ENCODE data around the gene COL9A1. TPM values are rescaled to one million over a fixed set of nuclear protein-coding genes. Genes with fewer than 3 reads are reported as not detected.

The COL9A1 gene
- total RNA-seq, 1 experiment from 2014 or later = 7.8 TPM

- Histone ChIP-seq H3K23ac (ENCODE audit: insufficient read length, low read depth, low read length) (no peak overlapping the region), H3K79me1 (ENCODE audit: insufficient read depth, low read depth, low read length, poor library complexity, severe bottlenecking) (no peaks in the 10 kb centered on the region), H3K27ac (ENCODE audit: insufficient read length, low read depth, low read length) (no peak overlapping the region), H3K18ac (ENCODE audit: insufficient read length, low read depth, low read length) (no peak overlapping the region), H3K14ac (ENCODE audit: insufficient read depth, low read length) (no peak overlapping the region), H2AK5ac (ENCODE audit: insufficient read length, low read length) (no peak overlapping the region), H4K91ac (ENCODE audit: insufficient read length, low read depth, low read length) (no peak overlapping the region), H3K56ac (ENCODE audit: insufficient read length, low read depth, low read length) (no peak overlapping the region), H3K4ac (ENCODE audit: low read depth, low read length) (no peak overlapping the region), H3K79me2 (ENCODE audit: insufficient read depth, low read length) (no peaks in the 10 kb centered on the region), H3K27me3 (ENCODE audit: insufficient read depth, low read length) (no peaks in the 10 kb centered on the region), H3K9me3 (ENCODE audit: control insufficient read depth, low read depth, low read length) (no peaks in the 10 kb centered on the region), H2BK20ac (ENCODE audit: low read depth, low read length, poor library complexity, severe bottlenecking) (no peak overlapping the region), H2BK15ac (ENCODE audit: low read depth, low read length) (no peak overlapping the region), H2BK12ac (ENCODE audit: insufficient read length, low read depth, low read length) (no peak overlapping the region), H2AFZ (ENCODE audit: low read length) (no peak overlapping the region), H4K8ac (replicated peaks; ENCODE audit: insufficient read length, low read depth, low read length) (no peak overlapping the region), H3K23me2 (ENCODE audit: insufficient read length, low read depth, low read length, poor library complexity, severe bottlenecking) (no peaks in the 10 kb centered on the region), H3K9ac (ENCODE audit: extremely low read depth, insufficient read length, low read length) (no peak overlapping the region), H3K4me1 (ENCODE audit: insufficient read depth, low read length) (no peaks in the 10 kb centered on the region), H4K20me1 (ENCODE audit: control insufficient read depth, insufficient read depth, insufficient read length) (no peaks in the 10 kb centered on the region), H2BK120ac (ENCODE audit: low read depth, low read length, poor library complexity, severe bottlenecking) (no peak overlapping the region), H4K5ac (ENCODE audit: insufficient read length, low read depth, low read length) (no peak overlapping the region), H2BK5ac (ENCODE audit: insufficient read length, low read length) (no peak overlapping the region), H3T11ph (ENCODE audit: low read length) (no peak overlapping the region), H3K4me2 (ENCODE audit: insufficient read depth, insufficient read length, low read length) (no peak overlapping the region)
- Mint-ChIP-seq H3K4me1 (peaks cover 5 to 7% of the 10 kb centered on the region in 2 experiments), H3K4me3 (no peak overlapping the region), H3K36me3 (ENCODE audit: insufficient read depth in 1 of 3, low read depth in 3 of 3) (no peaks in the 10 kb centered on the region), H3K27me3 (ENCODE audit: low read depth) (no peaks in the 10 kb centered on the region), H3K27ac (no peak overlapping the region), H3K9me3 (no peaks in the 10 kb centered on the region)
- no CpG with 5 or more reads among the region's 3 CpGs for WGBS (ENCODE audit: extremely low coverage, insufficient read length, low lambda C conversion rate)
- DNase-seq = no peak
- TF ChIP-seq CTCF (conservative IDR thresholded peaks at IDR 0.05) = no peak
These were observed 4.1 kb upstream of the COL9A1 start for GRCh38 chr6:70307008-70307407.

Data from H9 (cell line).